HG03342 (cell line): ENCODE results near the gene CRKL.
"Not testable (repeated sequence)": the region's sequence is repeated elsewhere in the genome, so short reads cannot be mapped to it uniquely, and the experiment has no call there.

ENCODE experiments used
- ATAC-seq: cut with Tn5 transposase; IDR thresholded peaks from one replicate; pipeline ENCODE4 v1.9.1; 2021; ENCODE audit warnings: mild to moderate bottlenecking, moderate library complexity; ENCODE audit not compliant: unreplicated experiment

Gene CRKL, protein sequence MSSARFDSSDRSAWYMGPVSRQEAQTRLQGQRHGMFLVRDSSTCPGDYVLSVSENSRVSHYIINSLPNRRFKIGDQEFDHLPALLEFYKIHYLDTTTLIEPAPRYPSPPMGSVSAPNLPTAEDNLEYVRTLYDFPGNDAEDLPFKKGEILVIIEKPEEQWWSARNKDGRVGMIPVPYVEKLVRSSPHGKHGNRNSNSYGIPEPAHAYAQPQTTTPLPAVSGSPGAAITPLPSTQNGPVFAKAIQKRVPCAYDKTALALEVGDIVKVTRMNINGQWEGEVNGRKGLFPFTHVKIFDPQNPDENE

DNA sequence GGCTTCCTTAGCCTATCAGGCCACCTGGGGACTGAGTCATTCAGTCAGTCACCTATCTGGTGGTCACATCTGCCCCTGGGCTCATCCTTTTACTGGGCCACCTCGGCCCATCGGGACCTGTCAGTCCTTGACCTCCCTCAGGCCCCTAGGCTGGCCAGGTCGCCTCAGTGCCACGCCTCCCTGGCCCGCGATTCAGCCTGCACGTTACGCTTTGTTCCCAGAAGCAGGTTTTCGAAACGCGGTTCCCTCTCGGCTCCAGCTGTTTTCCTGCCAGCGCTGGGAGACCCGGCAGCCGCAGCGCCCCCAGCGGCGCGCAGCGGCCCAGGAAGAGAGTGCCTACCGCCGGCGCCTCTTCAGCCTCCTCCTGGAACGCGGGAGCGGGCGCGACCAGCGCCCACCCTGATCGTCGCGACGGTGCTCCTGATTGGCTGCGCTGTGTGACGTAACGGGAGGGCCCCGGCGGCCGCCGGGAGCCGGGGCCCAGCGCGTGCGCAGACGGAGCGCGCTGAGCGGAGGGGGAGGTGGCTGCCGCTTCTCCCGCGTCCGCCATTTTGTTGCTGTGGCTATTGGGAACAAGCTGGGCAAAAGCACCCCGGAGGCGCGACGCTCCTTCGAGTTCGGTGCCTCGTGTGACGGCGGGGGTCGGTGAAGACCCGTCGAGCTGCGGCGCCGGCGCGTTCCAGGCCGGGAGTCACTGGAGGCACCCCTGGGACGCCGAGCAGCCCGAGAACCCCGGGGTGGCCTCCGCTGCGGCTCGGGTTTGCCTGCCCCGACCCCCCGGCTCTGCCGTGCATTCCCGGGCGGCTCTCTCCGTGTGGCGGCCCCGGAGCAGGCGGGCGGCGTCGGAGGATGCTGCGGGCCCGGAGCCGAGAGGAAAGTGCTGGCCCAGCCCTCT is at the start of gene CRKL:
Gene CRKL (plus strand): TSS at position 492 of the 895 bp plus-strand sequence. CDS start 528 bp downstream, outside the sequence.
- peak; percentile 96 for ATAC-seq

DNA sequence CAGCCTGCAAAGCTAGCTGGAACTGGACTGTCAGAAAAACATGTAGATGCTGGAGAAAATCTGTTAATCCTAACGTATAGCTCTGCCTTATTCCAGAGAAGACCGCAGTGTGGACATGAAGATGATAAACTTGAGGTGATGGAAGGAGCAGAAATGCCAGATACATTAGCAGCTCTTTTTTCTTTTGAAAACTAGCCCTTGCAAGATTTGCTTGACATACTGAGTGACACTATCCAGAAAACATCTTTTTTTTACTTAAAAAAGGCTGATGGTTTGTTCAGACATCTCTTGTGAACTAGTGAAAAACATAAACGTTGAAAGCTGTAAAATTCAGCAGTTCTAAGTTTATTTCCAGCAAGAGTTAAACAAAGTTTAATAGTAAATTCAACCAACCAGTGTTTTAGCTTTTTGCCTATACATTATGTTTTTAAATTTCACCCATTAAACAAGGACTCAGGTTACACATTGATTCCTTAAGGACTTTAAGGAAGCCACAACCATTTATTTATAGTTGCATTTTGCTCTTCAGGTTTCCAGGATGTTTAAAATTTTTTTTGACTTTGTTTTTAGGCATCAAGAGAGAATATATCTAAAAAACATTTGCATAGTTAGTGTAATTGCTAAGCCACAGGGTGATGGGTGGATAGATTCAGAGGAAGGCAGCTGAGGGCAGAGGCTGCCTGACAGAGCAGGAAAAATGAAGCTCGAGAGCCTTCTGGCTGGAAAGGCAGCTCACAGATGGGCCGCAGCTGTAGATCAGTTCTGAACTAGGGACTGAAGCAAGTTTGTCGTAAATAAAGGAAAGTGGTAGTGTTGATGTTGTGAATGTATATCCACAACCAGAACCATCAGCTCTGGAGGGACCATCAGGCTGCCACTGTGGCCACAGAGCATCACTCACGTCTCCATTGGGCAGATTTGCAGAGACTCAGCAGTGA is 48.9 kb upstream of the CRKL start:
- ATAC-seq, result no peak

DNA sequence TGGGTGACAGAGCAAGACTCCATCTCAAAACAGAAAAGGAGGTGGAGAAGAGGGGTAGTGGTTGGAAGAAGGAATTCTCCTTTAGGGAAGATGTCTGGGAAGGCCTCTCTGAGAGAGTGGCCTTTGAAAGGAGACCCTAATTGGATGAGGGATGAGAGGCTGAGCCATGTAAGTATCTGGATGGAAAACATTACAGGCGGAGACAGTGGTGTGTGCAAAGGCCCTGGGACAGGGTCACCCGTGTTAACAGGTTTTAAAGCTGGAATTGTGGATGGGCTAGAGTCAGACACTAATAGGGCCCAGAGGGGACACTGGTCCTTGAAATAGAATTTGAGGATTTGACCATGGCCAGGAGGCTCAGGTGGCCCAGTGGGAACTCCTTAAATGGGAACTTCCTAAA is 48.0 kb upstream of the CRKL start:
- ATAC-seq, result no peak

DNA sequence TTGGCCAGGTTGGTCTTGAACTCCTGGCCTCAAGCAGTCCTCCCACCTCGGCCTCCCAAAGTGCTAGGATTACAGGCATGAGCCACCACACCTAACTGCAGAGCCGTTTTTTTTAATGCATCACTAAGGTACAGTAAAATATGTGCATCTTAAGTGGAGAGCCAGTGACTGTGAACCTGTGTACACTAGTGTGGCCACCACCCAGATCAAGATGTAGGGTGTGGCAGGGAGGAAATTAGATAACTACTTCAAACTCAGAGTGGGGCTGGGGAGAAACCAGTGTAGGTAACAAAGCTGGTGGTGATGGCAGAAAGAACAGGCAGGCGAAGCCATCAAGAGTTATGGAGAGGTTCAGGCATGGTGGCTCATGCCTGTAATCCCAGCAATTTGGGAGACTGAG is 44.0 kb upstream of the CRKL start:
- no peak for ATAC-seq

DNA sequence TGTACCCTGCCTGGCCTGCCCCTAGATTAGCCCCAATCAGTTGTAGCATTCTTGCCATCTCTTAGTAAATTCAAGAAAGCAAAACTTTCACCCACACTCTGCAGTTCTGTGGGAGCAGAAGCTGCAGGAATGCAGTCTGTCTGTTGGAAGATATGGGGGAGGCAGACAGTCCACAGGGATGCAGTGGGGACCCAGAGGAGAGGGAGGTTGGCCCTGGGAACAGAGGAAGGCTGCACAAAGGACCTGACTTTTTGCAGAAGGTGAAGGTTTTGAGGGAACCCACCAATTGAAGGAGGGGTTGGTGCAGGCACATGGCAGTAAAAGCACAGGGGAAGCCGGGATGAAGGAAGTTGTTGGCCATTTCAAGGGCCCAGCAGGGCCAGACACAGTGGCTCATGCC is 41.9 kb upstream of the CRKL start:
- ATAC-seq, result no peak

DNA sequence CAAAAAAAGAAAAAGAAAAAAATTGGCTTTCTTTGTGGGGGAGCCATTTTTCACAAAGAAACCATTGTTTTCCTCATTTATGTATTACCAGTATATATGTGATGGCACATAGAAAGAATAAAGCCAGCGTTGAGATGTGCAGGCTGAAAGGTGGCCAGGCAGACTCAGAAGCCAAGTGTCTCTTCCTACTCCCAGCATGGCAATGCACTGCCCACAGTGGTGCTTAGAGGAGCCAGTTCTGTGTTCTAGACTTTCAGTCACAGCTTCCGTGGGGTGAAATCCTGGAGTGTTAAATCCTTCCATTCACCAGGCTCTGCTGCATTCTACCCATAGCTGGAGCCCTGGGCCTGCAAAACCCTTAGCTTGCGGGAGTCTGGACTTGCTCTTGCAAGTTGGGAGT is 39.5 kb upstream of the CRKL start:
- no peak for ATAC-seq

DNA sequence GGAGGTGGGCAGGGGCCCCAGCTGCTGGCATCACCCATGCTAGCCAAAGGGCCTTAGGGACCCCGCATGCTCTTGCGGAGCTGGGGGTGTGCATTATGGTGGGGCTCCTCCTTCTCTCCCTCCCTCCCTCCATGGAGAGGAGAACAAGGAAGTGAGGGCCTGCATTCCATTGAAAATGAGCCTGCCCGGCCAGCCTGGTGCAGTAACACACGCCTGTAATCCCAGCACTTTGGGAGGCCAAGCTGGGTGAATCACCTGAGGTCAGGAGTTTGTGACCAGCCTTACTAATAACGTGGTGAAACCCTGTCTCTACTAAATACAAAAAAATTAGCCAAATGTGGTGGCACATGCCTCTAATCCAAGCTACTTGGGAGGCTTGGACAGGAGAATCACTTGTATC is 36.0 kb upstream of the CRKL start:
- ATAC-seq, result no peak

DNA sequence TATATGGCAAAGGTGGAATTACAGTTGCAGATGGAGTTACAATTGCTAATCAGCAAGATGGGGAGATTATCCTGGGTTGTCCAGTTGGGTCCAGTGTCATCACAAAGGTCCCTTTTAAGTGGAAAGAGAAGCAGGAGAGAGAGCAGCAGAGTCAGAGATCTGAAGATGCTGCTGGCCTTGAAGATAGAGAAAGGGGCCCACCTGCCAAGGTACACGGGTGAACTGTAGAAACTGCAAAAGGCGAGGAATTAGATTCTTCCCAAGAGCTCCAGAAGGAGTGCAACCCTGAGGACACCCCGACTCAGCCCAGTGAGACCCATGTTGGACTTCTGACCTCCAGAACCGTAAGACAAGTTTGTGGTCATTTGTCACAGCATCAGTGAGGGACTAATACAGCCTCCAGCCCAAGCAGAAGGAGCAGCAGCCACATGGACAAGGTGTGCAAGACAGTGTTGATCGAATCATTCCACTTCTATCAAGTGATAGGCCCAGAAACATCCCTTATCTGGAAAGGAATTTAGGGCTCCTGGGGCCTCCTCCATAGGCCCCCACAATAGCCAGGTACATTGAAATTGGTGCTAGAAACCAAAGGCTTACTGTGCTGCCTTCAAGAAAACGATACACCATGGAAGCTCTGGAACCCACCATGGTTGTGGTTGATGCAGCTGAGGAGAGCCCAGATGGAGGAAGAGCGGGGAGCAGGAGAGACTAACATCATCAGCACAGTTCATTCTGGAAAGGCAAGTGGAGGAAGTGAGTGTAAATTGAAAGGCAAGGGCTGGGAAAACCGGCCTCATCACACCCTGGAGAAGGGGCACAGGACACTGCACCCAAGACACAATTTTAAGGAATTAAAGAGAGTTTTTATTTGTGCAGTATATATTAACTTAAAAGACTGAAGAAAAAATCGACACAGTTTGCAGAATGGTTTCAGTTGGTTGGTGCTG is 35.1 kb upstream of the CRKL start:
- ATAC-seq, result no peak

DNA sequence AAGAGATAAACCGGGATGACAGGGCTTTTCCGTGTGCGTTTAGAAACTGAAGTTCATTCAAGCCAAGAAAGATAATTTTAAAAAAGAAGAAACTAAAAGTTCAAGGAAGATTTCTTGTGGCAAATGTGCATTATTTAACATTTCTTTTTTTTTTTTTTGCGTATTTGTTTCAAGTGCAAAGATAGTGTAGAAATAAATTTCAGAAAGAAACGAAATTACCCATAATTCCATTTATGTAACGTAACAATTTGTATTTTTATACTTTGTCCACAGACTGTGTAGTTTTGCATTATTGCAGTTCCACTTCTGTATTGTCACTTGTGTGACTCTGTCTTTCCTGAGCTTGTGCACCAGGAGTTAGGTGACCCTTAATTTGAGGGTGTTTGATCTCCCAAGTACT is 34.4 kb upstream of the CRKL start:
- no peak for ATAC-seq

DNA sequence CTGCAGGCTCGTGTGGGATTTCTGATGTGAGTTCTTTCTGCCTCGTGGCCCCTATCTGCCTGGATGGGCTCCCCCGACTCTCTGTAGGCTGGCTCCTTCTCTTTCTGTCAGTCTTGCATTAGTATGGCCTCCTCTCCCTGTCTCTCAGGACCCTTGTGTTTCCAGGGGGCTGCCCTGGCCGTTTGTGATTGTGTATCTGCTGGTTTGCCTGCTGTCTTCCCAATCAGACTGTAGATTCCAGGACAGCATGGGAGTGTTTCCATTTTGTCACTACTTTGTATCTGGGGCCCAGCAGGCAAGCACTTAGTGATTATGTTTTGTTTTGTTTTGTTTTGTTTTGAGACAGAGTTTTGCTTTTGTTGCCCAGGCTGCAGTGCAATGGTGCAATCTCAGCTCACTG is 32.8 kb upstream of the CRKL start:
- no peak for ATAC-seq

DNA sequence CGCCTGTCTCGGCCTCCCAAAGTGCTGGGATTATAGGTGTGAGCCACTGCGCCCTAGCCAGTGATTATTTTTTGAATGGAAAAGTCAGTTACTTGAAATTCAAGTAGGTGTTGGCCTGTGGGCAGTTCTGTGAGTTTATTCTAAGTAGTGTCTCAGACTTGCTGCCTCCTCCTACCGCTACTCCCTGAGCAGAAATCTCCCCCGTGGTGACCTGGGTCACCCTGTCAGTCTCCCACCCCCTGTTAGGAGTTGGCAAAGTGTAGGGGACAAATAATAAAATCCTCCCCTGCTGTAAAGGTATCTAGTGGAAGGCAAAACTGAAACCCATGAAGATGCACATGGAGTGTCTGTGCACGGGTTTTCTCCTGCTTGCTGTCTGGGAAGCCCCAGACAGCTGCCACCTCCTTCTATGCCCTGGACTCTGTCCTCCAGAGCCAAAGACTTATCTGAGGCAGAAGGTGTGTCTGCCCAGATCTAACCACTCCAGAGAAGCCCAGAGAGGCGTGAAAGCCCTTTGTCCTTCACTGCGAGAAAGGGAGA is 32.1 kb upstream of the CRKL start:
- ATAC-seq, result no peak

DNA sequence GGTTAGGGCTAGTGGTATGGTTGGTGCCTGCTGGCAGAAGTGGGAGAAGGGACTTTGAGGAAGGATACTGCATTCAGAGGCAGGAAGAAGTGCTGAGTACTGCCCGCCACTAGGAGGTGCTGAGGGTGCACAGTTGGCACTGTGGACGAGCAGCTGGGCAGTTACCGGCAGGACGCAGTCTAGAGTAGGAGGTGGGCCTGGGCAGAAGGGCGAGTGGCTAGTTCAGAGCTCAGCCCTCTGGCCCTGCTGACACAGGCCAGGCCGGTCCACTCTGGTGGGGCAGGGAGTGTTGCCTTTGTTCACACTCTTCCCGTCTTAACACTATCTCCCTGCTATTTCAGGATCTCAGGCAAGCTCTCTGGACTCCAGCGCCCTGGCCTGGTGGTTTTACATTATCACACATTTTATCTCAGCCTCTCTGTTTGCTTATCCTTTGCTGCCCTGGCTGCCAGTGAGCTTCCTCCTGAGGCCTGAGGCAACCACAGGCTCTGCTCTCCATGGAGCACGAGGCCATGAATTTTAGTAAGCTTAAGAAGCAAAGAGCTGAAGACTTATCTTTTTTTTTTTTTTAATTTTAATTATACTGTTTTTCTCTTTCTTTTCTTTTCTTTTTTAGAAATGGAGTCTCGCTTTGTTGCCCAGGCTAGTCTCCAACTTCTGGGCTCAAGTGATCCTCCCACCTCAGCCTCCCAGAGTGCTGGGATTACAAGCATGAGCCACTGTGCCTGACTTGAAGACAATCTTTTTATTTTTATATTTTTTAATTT is 31.5 kb upstream of the CRKL start:
- ATAC-seq, result no peak

DNA sequence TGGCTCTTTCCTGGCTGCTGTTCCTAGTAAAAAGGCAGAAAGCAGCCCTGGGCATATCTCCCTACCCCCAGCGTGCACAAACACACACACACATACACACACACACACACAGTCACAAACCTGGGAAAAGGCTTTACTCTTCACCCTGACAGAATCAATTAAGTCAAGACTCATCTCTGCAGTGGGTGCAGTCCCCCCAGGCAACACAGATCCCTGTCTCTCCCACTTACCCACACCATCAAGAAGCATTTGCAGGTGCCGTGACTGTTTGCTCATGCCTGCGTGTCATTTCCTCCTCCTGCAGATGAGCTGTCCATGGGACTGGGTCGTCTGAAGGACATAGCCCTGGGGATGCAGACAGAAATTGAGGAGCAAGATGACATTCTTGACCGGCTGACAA is 29.8 kb upstream of the CRKL start:
- no peak for ATAC-seq

DNA sequence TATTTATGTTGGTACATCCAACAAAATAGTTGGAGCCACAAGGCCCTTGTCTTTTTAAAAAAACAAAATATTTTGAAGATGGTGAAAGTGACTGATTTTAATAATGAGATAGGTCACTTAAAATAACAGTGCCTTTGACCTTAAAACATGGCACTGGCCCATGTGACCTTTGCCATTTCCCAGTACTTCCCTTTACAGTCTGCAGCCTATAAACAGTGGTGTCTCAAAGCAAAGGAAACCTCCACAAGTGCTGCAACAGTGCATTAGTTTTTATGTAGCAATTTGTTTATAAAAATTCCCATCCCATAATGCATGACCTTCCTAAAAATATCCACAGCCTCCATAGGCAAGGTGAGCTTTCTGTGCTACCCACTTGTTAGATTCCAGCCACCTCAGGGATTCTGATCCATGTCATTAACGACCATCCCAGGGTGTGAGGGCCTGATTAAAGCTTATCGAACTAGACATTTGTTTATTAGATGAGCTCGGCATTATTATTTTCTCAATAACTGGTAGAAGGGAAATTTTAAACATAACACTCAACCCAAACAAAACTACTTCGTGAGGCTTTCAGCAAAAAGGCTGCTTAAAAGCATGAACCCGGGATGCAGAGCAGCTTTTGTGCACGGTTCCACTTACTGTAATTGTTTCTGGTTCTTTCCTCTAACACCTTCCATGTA is 28.0 kb upstream of the CRKL start:
- no peak for ATAC-seq

DNA sequence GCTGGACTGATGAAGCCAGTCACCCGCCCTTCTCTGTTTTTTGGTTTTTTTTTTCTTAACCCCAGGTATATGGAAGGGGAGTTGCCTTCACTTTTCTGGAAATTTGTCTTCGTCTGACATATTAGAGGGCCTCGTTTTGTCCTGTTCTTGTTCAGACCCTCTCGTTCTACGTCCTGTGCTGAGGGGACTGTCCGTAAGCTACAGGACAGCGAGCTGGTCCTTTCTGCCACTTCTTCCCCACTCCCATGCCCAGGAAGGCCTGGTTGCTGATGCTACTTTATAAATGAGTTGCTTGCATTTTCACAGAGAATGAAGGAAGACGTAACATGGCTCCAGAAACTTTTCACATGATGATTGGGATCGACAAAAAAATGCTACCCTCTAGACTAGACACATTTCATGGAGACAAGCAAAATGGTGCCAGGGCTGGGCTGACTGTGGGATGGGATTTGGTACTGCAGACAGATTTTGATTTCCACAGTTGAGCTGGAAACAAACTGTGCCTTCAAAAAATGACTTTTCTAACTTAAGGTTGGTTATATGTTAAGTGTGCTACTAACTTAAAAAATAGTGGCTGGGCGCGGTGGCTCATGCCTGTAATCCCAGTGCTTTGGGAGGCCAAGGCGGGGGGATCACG is 27.2 kb upstream of the CRKL start:
- ATAC-seq, result no peak

DNA sequence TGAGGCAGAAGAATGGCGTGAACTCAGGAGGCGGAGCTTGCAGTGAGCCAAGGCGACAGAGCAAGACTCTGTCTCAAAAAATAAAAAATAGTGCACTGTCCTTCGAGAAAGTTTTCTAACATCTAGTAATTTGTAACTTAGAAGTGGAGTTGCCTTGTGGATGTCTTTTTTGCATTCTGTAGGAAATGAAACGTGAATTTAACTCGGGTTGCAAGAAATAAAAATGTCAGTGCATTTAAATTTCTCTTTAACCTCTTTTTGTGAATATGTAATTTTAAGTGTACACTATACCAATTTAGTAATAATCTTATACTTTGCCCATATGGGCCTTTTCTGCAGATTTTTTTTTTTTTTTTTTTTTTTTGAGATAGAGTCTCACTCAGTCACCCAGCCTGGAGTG is 26.2 kb upstream of the CRKL start:
- no peak for ATAC-seq

DNA sequence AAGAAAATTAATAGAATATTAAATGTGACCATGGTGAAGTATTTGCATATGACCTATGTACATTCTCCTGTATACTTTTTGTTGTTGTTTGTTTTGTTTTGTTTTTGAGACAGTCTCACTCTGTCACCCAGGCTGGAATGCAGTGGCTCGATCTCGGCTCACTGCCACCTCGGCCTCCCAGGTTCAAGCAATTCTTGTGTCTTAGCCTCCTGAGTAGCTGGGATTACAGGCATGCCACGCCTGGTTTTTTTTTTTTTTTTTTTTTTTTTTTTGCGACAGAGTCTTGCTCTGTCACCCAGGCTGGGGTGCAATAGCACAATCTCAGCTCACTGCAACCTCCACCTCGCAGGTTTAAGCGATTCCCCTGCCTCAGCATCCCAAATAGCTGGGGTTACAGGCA is 19.5 kb upstream of the CRKL start:
- ATAC-seq, result not testable (repeated sequence)

DNA sequence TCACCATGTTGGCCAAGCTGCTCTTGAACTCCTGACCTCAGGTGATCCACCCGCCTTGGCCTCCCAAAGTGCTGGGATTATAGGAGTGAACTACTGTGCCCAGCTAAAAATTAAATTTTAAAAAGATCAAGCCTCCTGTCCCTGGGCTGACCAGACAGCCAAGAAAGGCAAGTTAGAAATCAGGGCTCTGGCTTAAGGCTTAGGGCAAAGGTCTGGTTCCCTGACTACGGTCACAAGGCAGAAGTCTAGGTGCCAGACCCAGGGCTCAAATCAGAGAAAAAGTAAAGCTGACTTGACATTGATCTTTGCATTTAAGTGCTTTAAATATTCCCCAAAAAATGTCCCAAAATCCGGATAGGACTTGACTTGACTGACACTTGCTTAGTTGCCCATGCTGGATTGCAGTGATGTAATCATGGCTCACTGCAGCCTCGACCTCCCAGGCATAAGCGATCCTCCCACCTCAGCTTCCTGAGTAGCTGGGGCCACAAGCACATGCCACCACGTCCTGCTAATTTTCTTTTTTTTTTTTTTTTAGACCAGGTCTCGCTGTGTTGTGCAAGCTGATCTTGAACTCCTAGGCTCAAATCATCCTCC is 17.3 kb upstream of the CRKL start:
- no peak for ATAC-seq
